GM12892 (cell line): Measurements from ENCODE around the gene PPP1R12C.

Source experiments
- POLR2A ChIP-seq: IDR thresholded peaks from 2 replicates; pipeline ENCODE4 v1.6.1; 2011; ENCODE audit warnings: low read depth, low read length, control low read depth
- POLR2AphosphoS5 ChIP-seq: IDR thresholded peaks from 2 replicates; pipeline ENCODE4 v1.6.1; 2011; ENCODE audit warnings: low read depth, low read length, control low read depth

GRCh38 chr19:55080968-55081769 lies 36.3 kb downstream of the PPP1R12C start:
- TF ChIP-seq POLR2A (no peak), POLR2AphosphoS5 (no peak)
